Activated CD8-positive, alpha-beta memory T cell treated with anti-CD3 and anti-CD28 coated beads, Interleukin-2, amount 50 U/mL, for 1 hour (primary cell): ENCODE measurements around the gene GPBP1L1.
"Not testable (repeated sequence)": the region's sequence is repeated elsewhere in the genome, so short reads cannot be mapped to it uniquely, and the experiment has no call there.

Experiments used
- DNase-seq: peaks from one replicate; pipeline ENCODE4 v3.0.0-alpha.2; 2020; ENCODE audit errors: extremely low read depth

GPBP1L1 gene

GRCh38 chr1:45635211-45635610 is 51.1 kb downstream of the GPBP1L1 start:
- no peak for DNase-seq

- DNase-seq: no peak
Observed at GRCh38 chr1:45630429-45630828, 55.9 kb downstream of the GPBP1L1 start.

GRCh38 chr1:45629035-45629434 is 57.3 kb downstream of the GPBP1L1 start:
- DNase-seq: no peak

GRCh38 chr1:45623972-45624371 is 62.4 kb downstream of the GPBP1L1 start, which contains the start of gene CCDC17:
Gene CCDC17, minus strand, starts transcription at chr1:45624054. Its CDS starts 145 bp downstream, at chr1:45623909.
- DNase-seq: no peak

- no peak for DNase-seq
Observed at GRCh38 chr1:45622524-45623394, 63.6 kb downstream of the GPBP1L1 start.

GRCh38 chr1:45621895-45622523 is 64.3 kb downstream of the GPBP1L1 start:
- no peak for DNase-seq

DNA sequence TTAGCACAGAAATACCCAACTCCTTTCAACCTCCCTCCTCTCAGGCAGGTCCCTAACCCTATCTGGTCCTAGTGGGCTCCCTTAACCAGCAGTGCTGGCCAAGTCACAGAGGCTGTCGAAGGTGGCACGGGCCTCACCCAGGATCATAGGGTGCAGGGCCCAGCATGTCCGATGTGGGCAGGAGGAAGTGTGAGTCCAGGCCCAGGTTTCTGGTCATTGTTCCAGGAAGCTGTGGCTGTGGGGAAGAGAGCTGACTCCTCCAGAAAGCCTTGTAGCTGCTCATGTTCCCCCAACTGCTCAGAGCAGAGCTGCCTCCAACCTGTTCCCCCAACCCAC is 64.9 kb downstream of the GPBP1L1 start:
- no peak for DNase-seq

DNA sequence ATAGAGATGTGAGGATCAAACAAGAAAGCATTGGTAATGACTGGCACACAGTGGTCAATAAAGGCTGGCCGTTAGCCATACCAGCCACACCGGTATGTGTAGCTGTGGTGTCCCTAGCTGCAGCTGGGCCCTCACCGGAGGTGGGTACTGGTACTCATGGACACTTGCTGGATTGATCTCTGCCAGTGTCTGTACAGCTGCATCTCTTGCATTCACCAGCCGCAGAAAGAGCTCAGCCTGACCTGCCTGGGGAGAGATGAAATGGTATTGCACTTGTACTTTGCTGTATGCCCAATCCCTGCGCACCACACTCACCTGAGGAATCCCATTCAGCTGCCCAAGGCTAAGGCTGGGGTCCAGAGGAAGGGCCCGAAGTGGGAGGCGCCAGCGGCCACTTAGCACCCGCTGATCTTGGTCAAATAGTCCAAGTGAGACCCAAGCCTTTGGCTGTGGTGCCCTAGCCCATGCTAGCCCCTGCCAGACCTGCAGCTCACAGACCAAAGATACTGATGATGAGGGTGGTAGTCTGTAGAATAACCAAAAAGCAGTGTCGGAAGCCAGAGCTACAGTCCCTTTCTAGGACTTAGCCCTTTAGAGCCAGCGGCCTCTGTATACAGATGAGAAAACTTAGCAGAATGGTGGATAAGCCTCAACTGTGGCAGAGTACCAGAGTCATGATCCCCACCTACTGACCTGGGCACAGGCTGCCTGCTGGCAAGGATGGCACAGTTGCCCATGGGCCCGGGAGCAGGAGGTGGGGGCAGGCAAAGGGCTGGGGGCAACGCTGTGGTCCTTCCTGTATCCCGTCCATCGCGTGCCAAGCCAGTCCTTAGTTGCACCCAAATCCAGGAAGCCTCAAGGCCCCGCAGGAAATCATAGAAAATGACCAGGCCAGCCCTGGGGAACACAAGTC is 65.5 kb downstream of the GPBP1L1 start:
- no peak for DNase-seq

GRCh38 chr1:45619149-45619921 is 67.0 kb downstream of the GPBP1L1 start:
- no peak for DNase-seq

DNA sequence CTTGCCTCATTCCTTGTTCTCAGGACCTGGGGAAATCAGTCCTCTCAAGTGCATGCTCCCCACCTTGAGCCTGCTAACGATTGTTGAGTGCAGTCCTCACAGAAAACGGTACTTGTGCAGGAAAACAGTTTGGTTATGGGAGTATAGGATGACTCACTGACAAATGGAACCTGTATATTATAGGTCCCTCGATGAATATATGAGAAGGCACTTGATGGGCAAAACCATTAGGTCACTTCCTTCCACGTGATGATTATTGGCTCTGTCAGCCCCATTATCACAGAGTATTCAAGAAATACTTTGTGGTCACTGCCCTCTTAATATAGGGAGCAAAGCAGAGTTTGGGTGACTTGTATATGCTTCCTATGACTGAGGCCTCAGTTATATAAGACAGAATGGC is 68.7 kb downstream of the GPBP1L1 start:
- no peak for DNase-seq

- no peak for DNase-seq
Observed at GRCh38 chr1:45615885-45616284, 70.4 kb downstream of the GPBP1L1 start.

- DNase-seq: no peak
Observed at GRCh38 chr1:45612941-45613579, 73.3 kb downstream of the GPBP1L1 start.

GRCh38 chr1:45610589-45611226 is 75.6 kb downstream of the GPBP1L1 start:
- DNase-seq: no peak

DNA sequence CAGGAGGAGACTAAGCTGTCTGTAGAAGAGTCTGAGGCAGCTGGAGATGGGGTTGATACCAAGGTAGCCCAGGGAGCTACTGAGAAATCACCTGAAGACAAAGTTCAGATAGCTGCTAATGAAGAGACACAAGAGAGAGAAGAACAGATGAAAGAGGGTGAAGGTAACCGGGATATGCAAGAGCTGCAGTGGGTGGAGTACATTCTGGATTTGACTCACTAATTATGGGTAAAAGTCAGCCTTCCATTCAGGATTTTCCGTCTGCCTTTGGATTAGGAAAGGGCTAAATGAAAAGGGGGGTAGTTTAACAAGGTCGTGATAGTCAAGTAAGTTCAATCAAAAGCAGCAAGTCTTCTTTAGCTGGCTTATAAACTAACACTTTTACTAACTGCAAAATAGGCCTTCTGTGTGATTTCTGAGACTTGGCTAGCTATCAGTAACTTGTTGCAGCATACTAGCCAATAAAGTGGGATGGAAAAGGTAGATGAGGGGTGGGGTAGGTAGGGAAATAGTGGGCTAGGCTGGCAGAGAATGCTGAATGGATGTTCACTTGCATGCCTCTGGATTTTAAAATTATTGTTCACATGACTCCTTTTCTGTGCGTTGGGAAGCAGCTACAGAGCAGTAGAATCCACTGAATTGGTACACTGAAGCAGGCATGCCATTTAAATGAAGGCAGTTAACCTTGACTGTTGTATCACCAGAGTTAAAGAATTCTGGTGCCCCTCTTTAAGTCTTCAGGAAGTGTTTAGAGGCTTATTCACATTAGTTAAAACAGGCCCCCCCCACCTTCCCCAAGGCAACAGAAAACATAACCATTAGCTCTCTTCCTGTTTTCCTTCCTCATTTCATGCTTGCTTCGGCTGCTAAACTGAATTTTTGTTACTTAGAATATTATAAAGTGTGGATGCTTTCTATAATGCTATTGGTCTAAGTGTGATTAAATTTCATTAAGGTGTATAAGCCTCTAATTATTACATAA is 77.9 kb downstream of the GPBP1L1 start:
- no peak for DNase-seq

DNA sequence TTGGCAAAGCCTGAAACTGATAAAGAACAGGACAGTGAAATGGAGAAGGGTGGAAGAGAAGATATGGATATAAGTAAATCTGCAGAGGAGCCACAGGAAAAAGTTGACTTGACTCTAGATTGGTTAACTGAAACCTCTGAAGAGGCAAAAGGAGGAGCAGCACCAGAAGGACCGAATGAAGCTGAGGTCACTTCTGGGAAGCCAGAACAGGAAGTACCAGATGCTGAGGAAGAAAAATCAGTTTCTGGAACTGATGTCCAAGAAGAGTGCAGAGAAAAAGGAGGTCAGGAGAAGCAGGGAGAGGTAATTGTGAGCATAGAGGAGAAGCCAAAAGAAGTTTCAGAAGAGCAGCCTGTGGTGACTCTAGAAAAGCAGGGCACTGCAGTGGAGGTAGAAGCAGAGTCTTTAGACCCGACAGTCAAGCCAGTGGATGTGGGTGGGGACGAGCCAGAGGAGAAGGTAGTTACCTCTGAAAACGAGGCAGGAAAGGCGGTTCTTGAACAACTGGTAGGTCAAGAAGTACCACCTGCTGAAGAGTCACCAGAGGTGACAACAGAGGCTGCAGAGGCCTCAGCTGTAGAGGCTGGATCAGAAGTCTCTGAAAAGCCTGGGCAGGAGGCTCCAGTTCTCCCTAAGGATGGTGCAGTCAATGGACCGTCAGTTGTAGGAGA is 78.8 kb downstream of the GPBP1L1 start:
- no peak for DNase-seq

DNA sequence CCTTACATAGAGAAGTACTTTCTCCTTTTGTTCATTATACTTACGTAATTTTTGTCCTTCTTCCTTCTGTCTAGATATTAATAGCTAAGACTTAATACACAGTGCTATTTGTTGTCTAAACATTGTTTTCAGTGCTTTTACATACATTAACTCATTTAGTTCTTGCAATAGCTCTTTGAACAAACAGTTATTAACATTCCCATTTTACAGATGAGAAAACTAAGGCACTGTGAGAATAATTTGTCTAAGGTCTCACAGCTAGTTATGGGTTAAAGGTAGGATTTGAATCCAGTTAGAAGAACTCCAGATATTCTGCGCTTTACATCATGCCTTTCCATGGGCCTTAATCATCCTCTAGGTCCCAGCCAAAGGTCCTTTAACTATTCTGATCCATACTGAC is 82.1 kb downstream of the GPBP1L1 start:
- DNase-seq: no peak

- not testable (repeated sequence) for DNase-seq
Observed at GRCh38 chr1:45596765-45597164, 89.6 kb downstream of the GPBP1L1 start.

- DNase-seq: no peak
Observed at GRCh38 chr1:45594412-45594811, 91.9 kb downstream of the GPBP1L1 start.

GRCh38 chr1:45589861-45590260 is 96.5 kb downstream of the GPBP1L1 start:
- no peak for DNase-seq
